ENCODE measurements around the gene KCTD16. TPM values are rescaled to one million over a fixed set of nuclear protein-coding genes. Genes with fewer than 3 reads are reported as not detected.

The KCTD16 gene
- polyA plus RNA-seq, 1 donor (not counting 4 experiments of a cell fraction or from before 2014, with no cell fraction given) = 0.04 TPM

- no peak overlapping the region for H3K4me3 ChIP-seq (ENCODE audit: control insufficient read depth in 2 of 3, extremely low read depth in 1 of 3, insufficient read depth in 2 of 3, low read depth in 1 of 3, low read length in 3 of 3)
- no peaks in the 10 kb centered on the region for H3K9me3 ChIP-seq (ENCODE audit: control insufficient read depth, low read depth, low read length)
- FAIRE-seq (no peak), DNase-seq (ENCODE audit: low read depth, low spot score) (no peak)
- no peak overlapping the region for H3K9ac ChIP-seq (ENCODE audit: control insufficient read depth, extremely low read depth, insufficient read depth, low read length)
- no peaks in the 10 kb centered on the region for H3K79me2 ChIP-seq (ENCODE audit: control insufficient read depth, insufficient read depth, low read length)
- no peaks in the 10 kb centered on the region for H3K27me3 ChIP-seq (ENCODE audit: control insufficient read depth, extremely low read depth, insufficient read depth, low read length)
- no peaks in the 10 kb centered on the region for H3K36me3 ChIP-seq (ENCODE audit: control insufficient read depth in 2 of 2, extremely low read depth in 1 of 2, insufficient read depth in 2 of 2, low read length in 2 of 2)
- no peak overlapping the region for H3K4me2 ChIP-seq (ENCODE audit: control insufficient read depth, extremely low read depth, insufficient read depth, low read depth, low read length)
- H3K4me1 ChIP-seq (ENCODE audit: control insufficient read depth, extremely low read depth, insufficient read depth, low read length) = no peaks in the 10 kb centered on the region
- no peak for TF ChIP-seq CTCF (optimal IDR thresholded peaks at IDR 0.05 in 1 of 3, IDR thresholded peaks at IDR 0.05 in 1 of 3, conservative IDR thresholded peaks at IDR 0.05 in 1 of 3; ENCODE audit: extremely low read depth in 1 of 3, insufficient read depth in 2 of 3, low read length in 3 of 3)
- TF ChIP-seq EZH2 (IDR thresholded peaks at IDR 0.05; ENCODE audit: low read length) = no peak
- dilution Hi-C loops (cut with MboI; ENCODE audit: extremely low pct_ligation_motif_present, low sequenced_read_pairs) = no loop called here
- H4K20me1 ChIP-seq (ENCODE audit: control insufficient read depth, extremely low read depth, insufficient read depth, low read length) = no peaks in the 10 kb centered on the region
- H3K27ac ChIP-seq (ENCODE audit: control insufficient read depth, insufficient read depth, low read length) = no peak overlapping the region
- no peak overlapping the region for H2AFZ ChIP-seq (ENCODE audit: control insufficient read depth, low read length)
- no peaks in the 10 kb centered on the region for H3K9me1 ChIP-seq (ENCODE audit: control insufficient read depth, extremely low read depth, insufficient read depth, low read length)
These were observed 137.1 kb downstream of the KCTD16 start for GRCh38 chr5:144307736-144308135.

- Histone ChIP-seq H3K4me1 (ENCODE audit: control insufficient read depth, extremely low read depth, insufficient read depth, low read length) (no peaks in the 10 kb centered on the region), H3K4me3 (ENCODE audit: control insufficient read depth in 2 of 3, extremely low read depth in 1 of 3, insufficient read depth in 2 of 3, low read depth in 1 of 3, low read length in 3 of 3) (no peak overlapping the region), H3K9me3 (ENCODE audit: control insufficient read depth, low read depth, low read length) (no peaks in the 10 kb centered on the region), H3K79me2 (ENCODE audit: control insufficient read depth, insufficient read depth, low read length) (no peaks in the 10 kb centered on the region), H3K4me2 (ENCODE audit: control insufficient read depth, extremely low read depth, insufficient read depth, low read depth, low read length) (no peak overlapping the region), H4K20me1 (ENCODE audit: control insufficient read depth, extremely low read depth, insufficient read depth, low read length) (no peaks in the 10 kb centered on the region), H3K36me3 (ENCODE audit: control insufficient read depth in 2 of 2, extremely low read depth in 1 of 2, insufficient read depth in 2 of 2, low read length in 2 of 2) (no peaks in the 10 kb centered on the region), H3K27me3 (ENCODE audit: control insufficient read depth, extremely low read depth, insufficient read depth, low read length) (no peaks in the 10 kb centered on the region), H2AFZ (ENCODE audit: control insufficient read depth, low read length) (no peak overlapping the region), H3K9ac (ENCODE audit: control insufficient read depth, extremely low read depth, insufficient read depth, low read length) (no peak overlapping the region), H3K9me1 (ENCODE audit: control insufficient read depth, extremely low read depth, insufficient read depth, low read length) (no peaks in the 10 kb centered on the region), H3K27ac (ENCODE audit: control insufficient read depth, insufficient read depth, low read length) (no peak overlapping the region)
- TF ChIP-seq CTCF (optimal IDR thresholded peaks at IDR 0.05 in 1 of 3, IDR thresholded peaks at IDR 0.05 in 1 of 3, conservative IDR thresholded peaks at IDR 0.05 in 1 of 3; ENCODE audit: extremely low read depth in 1 of 3, insufficient read depth in 2 of 3, low read length in 3 of 3) = no peak
- TF ChIP-seq EZH2 (IDR thresholded peaks at IDR 0.05; ENCODE audit: low read length) = no peak
- DNase-seq (ENCODE audit: low read depth, low spot score) = no peak
- dilution Hi-C loops (cut with MboI; ENCODE audit: extremely low pct_ligation_motif_present, low sequenced_read_pairs) = no loop called here
- FAIRE-seq = no peak
These were observed 137.5 kb downstream of the KCTD16 start for GRCh38 chr5:144308174-144308573.
